IPS-15b (cell line): Measurements from ENCODE around the gene SLC11A2.

Source experiments
- H3K27me3 ChIP-seq: one replicate; pipeline ENCODE4 v1.6.1; 2013; ENCODE audit warnings: low read length; ENCODE audit not compliant: control insufficient read depth, insufficient read depth
- H3K36me3 ChIP-seq: one replicate; pipeline ENCODE4 v1.6.1; 2013; ENCODE audit warnings: low read length; ENCODE audit not compliant: control insufficient read depth, insufficient read depth
- H3K4me1 ChIP-seq: one replicate; pipeline ENCODE4 v1.6.1; 2013; ENCODE audit warnings: mild to moderate bottlenecking, low read length; ENCODE audit not compliant: control insufficient read depth, insufficient read depth
- H3K4me3 ChIP-seq: one replicate; pipeline ENCODE4 v1.5.1; 2013; ENCODE audit warnings: low read depth, low read length
- H3K9ac ChIP-seq: one replicate; pipeline ENCODE4 v1.6.1; 2013; ENCODE audit warnings: low read depth, mild to moderate bottlenecking, low read length
- H3K9me3 ChIP-seq: one replicate; pipeline ENCODE4 v1.6.1; 2013; ENCODE audit warnings: mild to moderate bottlenecking, low read length; ENCODE audit not compliant: control insufficient read depth, insufficient read depth

SLC11A2 gene

DNA sequence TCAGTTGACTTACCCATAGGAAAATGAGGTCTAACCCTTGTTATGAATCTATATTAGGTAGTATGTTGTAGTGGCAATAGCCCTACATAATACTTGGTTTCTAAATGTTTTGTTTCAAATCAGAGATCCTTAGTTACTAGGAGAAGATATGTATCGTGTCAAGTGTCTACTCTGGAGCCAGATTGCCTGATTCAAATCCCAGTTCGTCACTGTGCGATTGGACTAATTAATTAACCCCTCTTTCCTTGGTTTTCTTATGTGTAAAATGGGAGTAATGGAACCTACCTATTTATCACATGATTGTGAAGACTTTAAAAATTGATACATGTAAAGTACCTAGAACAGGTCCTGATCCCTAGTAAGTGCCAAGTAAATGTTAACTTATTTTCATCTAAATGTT, 23.3 kb upstream of the SLC11A2 start:
- Histone ChIP-seq H3K4me3 (no peak overlapping the region), H3K9me3 (no peaks in the 10 kb centered on the region), H3K36me3 (peaks cover 12% of the 10 kb centered on the region), H3K4me1 (peaks cover 3% of the 10 kb centered on the region), H3K27me3 (no peaks in the 10 kb centered on the region), H3K9ac (no peak overlapping the region)

DNA sequence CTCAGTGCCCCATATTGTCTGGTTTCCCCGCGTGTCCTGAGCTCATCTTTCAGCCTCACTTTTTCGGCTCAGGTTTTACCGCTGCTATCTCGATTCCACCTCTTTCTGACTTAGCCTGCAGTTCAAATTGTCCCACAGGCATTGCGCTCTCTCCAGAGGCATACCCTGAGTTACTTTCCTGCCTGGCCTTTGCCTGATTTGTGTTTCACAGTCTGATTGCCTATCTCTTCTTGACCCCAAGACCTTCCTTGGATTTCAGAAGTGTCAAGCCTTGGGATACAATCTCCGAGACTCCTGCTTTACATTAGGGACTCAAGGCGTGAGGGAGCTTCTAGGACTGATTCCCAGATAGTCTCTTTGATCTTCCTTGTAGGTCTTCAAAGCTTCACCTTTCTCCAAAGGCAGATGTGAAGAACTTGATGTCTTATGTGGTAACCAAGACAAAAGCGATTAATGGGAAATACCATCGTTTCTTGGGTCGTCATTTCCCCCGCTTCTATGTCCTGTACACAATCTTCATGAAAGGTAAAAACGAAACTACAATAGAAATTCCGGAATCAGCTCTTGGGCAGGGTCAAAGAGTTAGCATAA, 22.6 kb upstream of the SLC11A2 start:
- peak overlapping the region; percentile 87 for H3K4me3 ChIP-seq
- H3K9ac ChIP-seq, result peak overlapping the region; percentile 87
- H3K36me3 ChIP-seq, result peaks cover 4% of the 10 kb centered on the region
- no peaks in the 10 kb centered on the region for H3K27me3 ChIP-seq
- H3K9me3 ChIP-seq, result no peaks in the 10 kb centered on the region
- peaks cover 3% of the 10 kb centered on the region for H3K4me1 ChIP-seq

DNA sequence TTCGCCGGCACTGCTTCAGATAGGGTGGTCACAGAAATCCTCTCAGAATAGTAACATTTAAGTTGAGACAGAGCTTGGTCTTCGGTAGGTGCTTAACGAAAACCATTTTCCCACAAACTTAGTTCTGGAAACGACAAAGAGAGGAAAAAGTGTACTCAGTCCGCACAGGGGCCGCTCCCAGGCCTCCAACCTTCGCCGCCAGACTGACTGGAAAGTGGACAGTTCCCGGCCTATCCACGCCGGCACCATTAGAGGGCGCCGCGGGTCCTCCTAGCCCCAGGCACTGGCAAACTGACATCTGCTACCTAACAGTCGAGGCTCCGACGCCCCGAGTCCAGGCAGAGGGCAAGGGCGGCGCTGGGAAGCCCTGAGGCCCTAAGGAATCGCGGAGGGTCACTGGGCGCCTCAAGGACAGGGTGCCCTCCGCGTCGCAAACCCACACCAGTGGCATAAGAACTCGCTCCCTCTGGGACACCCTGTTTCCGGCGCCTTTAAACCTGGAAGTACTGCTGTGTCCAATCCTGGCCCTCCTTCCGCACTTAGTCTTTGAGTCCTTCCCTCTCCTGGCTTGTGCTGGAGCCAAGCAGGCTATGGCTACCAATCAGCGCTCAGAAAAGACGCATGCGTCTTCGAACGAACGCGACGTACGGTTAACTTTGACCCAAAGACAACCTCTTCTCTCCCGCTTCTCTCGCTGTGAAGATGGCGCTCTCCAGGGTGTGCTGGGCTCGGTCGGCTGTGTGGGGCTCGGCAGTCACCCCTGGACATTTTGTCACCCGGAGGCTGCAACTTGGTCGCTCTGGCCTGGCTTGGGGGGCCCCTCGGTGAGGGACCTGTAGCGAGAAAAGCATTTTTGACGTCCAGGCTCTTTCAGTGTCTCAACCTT, 21.7 kb upstream of the SLC11A2 start, which contains the start of gene LETMD1:
TSS of gene LETMD1 (plus strand) at position 673 of the 886 bp plus-strand sequence. CDS start at position 703, 30 bp downstream.
- H3K4me1 ChIP-seq, result peaks cover 3% of the 10 kb centered on the region
- peak within 1 kb of the TSS; percentile 87 for H3K4me3 ChIP-seq
- H3K9ac ChIP-seq, result peak within 1 kb of the TSS; percentile 87
- H3K36me3 ChIP-seq, result no peaks in the 10 kb centered on the region
- no peaks in the 10 kb centered on the region for H3K27me3 ChIP-seq
- H3K9me3 ChIP-seq, result no peaks in the 10 kb centered on the region

DNA sequence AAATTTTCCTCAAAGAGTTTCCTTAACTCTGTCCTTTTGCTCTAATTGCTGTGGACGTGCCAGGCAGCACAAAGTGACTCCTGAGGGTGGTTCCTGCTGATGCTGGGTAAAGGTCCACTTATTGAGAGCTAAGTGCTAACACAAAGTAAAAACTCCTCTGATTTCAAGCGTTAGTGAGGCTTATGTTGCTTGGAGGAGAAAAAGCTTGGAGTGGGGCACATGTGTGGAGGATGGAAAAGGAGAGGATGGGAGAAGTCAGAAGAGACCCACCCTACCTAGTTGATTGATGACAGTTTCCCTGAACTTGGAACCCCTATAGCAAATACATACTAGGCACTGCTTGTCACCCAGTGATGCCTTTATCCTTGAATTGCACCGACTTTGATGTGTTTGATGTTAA, 10.1 kb upstream of the SLC11A2 start:
- Histone ChIP-seq H3K27me3 (no peaks in the 10 kb centered on the region), H3K9ac (no peak overlapping the region), H3K36me3 (no peaks in the 10 kb centered on the region), H3K4me3 (no peak overlapping the region), H3K4me1 (no peaks in the 10 kb centered on the region), H3K9me3 (no peaks in the 10 kb centered on the region)

DNA sequence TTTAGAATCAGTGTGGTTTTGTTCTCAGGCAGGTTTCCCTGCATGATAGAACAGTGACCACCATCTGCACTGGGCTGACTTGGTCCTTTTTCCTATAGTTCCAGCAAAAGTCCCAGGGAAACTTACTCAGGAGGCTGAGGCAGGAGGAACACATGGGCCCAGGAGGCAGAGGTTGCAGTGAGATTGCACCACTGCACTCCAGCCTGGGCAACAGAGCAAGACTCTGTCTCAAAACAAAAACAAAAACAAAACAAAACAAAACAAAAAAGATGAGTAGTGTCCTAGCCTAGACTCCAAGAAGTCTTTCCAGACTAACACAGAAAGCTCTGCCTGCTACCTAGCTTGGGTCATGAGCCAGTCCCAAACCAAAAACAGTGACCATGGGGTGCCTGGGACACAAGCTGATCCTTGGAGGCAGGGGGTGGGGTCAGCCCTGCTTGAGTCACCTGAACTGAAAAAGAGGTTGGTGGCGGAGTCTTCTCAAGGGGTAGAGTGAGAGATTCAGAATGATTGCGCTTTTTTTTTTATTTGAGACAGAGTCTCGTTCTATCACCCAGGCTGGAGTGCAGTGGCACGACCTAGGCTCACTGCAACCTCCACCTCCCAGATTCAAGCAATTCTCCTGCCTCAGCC, 7.4 kb upstream of the SLC11A2 start:
- no peaks in the 10 kb centered on the region for H3K36me3 ChIP-seq
- no peaks in the 10 kb centered on the region for H3K27me3 ChIP-seq
- no peak overlapping the region for H3K4me3 ChIP-seq
- no peaks in the 10 kb centered on the region for H3K9me3 ChIP-seq
- no peak overlapping the region for H3K9ac ChIP-seq
- H3K4me1 ChIP-seq, result peaks cover 6% of the 10 kb centered on the region

DNA sequence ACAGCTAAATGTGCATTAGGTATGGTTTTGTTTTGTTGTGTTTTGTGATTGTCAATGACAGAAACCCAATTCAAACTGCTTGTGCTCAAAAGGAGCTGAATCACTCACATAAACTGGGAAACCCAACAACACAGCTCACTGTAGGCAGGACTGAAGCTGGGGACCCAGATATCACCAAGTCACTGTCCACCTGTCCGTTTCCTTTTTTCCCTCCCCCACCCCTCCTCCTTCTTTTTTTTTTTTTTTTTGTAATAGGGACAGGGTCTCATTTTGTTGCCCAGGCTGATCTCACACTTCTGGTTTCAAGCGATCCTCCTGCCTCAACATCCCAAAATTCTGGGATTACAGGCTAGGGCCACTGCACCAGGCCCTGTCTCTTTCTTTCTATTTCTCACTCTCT, 6.9 kb upstream of the SLC11A2 start:
- H3K9ac ChIP-seq, result no peak overlapping the region
- no peaks in the 10 kb centered on the region for H3K36me3 ChIP-seq
- no peaks in the 10 kb centered on the region for H3K27me3 ChIP-seq
- no peak overlapping the region for H3K4me3 ChIP-seq
- H3K4me1 ChIP-seq, result peaks cover 9% of the 10 kb centered on the region
- no peaks in the 10 kb centered on the region for H3K9me3 ChIP-seq

DNA sequence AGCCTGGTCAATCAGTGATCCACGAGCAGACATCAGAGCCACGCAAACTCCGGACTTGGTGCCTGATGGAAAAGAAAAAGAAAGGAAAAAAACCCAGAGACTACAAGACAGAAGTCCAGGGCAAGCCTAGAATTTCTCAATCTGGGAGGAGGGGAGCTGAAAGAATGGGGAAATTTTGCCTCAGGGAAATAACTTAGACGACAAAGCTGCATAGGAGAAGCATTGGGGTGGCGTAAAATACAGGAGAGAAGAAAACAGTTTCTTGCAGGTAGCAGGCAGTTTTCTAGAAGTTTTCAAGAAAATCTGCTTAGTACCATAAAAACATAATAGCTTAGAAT, 2.6 kb upstream of the SLC11A2 start:
- no peaks in the 10 kb centered on the region for H3K9me3 ChIP-seq
- peaks cover 23% of the 10 kb centered on the region for H3K4me1 ChIP-seq
- no peak overlapping the region for H3K4me3 ChIP-seq
- H3K27me3 ChIP-seq, result no peaks in the 10 kb centered on the region
- H3K9ac ChIP-seq, result no peak overlapping the region
- peaks cover 2% of the 10 kb centered on the region for H3K36me3 ChIP-seq

DNA sequence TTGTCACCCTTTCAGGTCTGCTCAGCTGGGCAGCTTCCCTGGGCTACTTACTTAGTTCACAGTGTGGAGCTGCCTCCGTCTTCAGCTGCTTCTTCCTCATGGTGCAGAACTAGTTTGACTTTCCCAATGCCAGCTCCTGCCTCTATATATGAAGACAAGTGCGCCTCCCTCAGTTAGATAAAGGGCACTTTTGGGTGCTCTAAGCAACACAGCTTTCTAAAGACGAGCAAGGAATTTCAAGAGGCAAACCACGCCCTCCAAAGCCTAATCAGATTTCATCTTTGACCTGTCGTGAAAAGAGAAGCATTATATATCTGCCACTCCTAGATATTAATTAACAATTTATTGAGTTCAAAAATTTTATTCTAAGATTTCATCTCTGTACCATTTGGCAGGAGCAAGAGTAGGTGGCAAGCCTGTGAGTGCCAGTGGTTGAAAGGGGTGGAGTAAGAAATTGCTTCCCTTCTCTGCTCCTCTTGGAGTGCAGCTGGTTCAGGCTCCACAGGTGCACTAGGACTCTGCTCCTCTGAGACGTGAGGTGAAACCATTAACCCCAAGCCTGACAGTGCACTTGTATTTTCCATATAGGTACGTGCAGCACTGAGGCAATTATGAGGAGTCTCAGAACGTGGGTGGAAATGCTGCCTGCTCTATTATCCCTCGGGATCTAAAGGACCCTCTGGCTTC, 2.1 kb upstream of the SLC11A2 start:
- Histone ChIP-seq H3K27me3 (no peaks in the 10 kb centered on the region), H3K9me3 (no peaks in the 10 kb centered on the region), H3K36me3 (peaks cover 2% of the 10 kb centered on the region), H3K9ac (no peak overlapping the region), H3K4me3 (no peak overlapping the region), H3K4me1 (peaks cover 23% of the 10 kb centered on the region)

DNA sequence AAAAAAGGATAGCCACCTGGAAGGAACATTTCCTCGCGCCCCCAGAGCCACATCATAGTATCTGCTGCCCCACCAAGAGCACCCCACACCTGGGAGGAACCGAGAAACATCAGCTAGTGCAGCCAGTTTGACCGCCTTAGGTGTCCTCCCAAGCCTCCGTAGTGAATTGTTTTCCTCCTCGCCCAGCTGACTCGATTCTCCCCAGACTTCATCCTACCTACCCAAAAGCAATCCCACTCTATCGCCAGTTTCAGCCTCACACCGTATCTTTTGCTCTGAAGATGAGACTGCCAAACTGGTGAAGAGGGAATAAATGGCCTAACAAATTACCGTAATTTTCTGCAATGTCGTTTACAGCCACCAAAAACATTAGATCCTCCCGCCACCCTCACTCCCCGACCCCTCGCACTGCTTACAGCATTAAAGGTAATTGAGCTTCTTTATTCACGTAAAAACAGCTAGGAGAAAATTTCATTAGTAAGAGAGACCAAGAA, 1.2 kb upstream of the SLC11A2 start:
- Histone ChIP-seq H3K27me3 (no peaks in the 10 kb centered on the region), H3K4me1 (peaks cover 23% of the 10 kb centered on the region), H3K9ac (no peak overlapping the region), H3K9me3 (no peaks in the 10 kb centered on the region), H3K36me3 (peaks cover 2% of the 10 kb centered on the region), H3K4me3 (no peak overlapping the region)

DNA sequence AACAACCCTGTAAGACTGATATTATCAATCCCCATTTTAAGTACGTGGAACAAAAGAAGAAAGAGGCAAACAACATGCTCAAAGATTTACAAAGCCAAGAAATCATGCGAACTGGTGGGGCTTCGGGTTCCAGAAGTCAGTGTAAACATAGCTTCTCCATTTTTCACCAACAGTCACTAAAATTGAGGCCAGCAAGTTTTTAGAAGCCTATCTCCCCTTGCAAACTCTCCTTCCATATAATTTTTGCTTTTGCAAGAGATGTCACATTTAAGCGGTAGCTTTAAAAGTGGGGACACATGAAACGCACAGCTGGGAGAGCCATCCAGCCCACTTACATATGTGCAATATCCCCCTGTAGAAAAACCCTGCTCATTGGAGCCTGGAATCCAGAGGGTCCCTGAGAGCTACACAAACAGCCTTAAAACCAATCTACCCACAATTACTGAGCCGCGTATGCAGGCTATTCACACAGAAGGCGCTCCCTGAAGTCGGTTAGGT, 797 bp downstream of the SLC11A2 start:
- peaks cover 2% of the 10 kb centered on the region for H3K36me3 ChIP-seq
- peak overlapping the region; percentile 63 for H3K4me3 ChIP-seq
- H3K4me1 ChIP-seq, result peaks cover 23% of the 10 kb centered on the region
- H3K9me3 ChIP-seq, result no peaks in the 10 kb centered on the region
- H3K27me3 ChIP-seq, result no peaks in the 10 kb centered on the region
- peak overlapping the region; percentile 86 for H3K9ac ChIP-seq

DNA sequence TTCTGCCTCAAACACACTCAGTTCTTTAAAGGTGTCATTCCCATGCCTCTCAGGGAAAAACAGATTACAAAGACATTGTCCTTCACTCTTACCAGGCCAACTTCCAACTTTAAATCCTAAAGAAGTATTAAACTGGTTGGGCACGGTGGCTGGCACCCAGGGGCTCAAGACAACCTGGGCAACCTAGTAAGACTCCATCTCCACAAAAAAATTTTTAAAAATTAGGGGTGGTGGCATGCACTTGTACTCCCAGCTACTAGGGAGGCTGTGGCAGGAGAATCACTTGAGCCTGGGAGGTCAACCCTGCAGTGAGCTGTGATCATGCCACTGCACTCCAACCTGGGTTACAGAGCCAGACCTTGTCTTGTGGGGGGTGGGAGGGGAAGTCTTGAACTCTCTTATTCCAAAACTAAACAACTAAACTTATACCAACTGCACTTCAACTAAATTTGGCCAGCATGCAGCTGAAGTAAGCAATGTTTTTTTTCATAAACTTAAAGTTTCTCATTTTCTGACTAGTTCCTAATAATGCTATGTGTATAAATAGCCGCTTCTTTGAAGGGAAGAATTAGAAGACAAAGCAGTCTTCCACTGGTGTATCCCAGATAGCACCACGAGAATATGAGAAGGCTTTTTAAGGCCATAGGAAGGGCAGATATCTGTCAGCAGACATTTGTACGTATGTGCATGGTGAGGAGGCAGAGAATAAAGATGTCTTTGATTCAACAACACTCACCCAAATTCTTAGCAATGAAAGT, 2.4 kb downstream of the SLC11A2 start:
- peak overlapping the region; percentile 32 for H3K9ac ChIP-seq
- H3K36me3 ChIP-seq, result peaks cover 2% of the 10 kb centered on the region
- no peaks in the 10 kb centered on the region for H3K27me3 ChIP-seq
- peak overlapping the region; percentile 63 for H3K4me3 ChIP-seq
- no peaks in the 10 kb centered on the region for H3K9me3 ChIP-seq
- peaks cover 19% of the 10 kb centered on the region for H3K4me1 ChIP-seq
